Caco-2 (cell line): ENCODE measurements around the gene FANCI. TPM values are rescaled to one million over a fixed set of nuclear protein-coding genes. Genes with fewer than 3 reads are reported as not detected.

Experiments
- BruUV-seq: library from RNA; stranded (reverse); fragments of 400-500 nt; replicated peaks from 2 replicates; lab custom pipeline; 2021; lab: Mats Ljungman, UMichigan
- CTCF ChIA-PET: fragments of 300-600 bp; sonication (Branson Sonifier 250); formaldehyde crosslinking; loops from one replicate; lab custom pipeline; 2022; ENCODE audit warnings: antibody characterized with exemption; lab: Charles Lee
- POLR2A ChIA-PET: fragments of 300-600 bp; sonication (Branson Sonifier 250); formaldehyde crosslinking; loops from one replicate; lab custom pipeline; 2022; ENCODE audit warnings: antibody characterized with exemption; lab: Charles Lee
- DNase-seq, 2 experiments: peaks; one replicate each; pipeline versions ENCODE4 v3.0.0 to v3.0.0-alpha.2; 2020 to 2022
- H3K27me3 ChIP-seq: replicated peaks from 2 replicates; pipeline ENCODE4 v1.6.0; 2011; ENCODE audit warnings: low read length; ENCODE audit not compliant: control insufficient read depth, insufficient read depth
- H3K36me3 ChIP-seq: 2 replicates; pipeline ENCODE4 v1.5.1; 2011; ENCODE audit warnings: low read length; ENCODE audit not compliant: control insufficient read depth, insufficient read depth
- H3K4me1 ChIP-seq: fragments of 250-450 bp; sonication (Bioruptor Pico); 2 replicates; pipeline ENCODE4 v1.5.1; 2020; ENCODE audit warnings: mild to moderate bottlenecking
- H3K4me3 ChIP-seq: 2 replicates; pipeline ENCODE4 v1.5.1; 2011; ENCODE audit warnings: low read depth, mild to moderate bottlenecking, control low read depth, low read length
- H3K9me3 ChIP-seq: fragments of 250-450 bp; sonication (Bioruptor Pico); 2 replicates; pipeline ENCODE4 v1.5.1; 2020; ENCODE audit warnings: mild to moderate bottlenecking, moderate library complexity
- H3K27ac Mint-ChIP-seq: one replicate; pipeline ENCODE4 v1.8.0; 2022; ENCODE audit warnings: mixed read lengths; ENCODE audit not compliant: unreplicated experiment
- H3K27me3 Mint-ChIP-seq: one replicate; pipeline ENCODE4 v1.8.0; 2022; ENCODE audit warnings: mixed read lengths; ENCODE audit not compliant: insufficient read depth, unreplicated experiment
- H3K36me3 Mint-ChIP-seq: one replicate; pipeline ENCODE4 v1.8.0; 2022; ENCODE audit warnings: mild to moderate bottlenecking, mixed read lengths; ENCODE audit not compliant: insufficient read depth, unreplicated experiment
- H3K4me1 Mint-ChIP-seq: one replicate; pipeline ENCODE4 v1.8.0; 2022; ENCODE audit warnings: low read depth, mixed read lengths; ENCODE audit not compliant: unreplicated experiment
- H3K4me3 Mint-ChIP-seq: one replicate; pipeline ENCODE4 v1.8.0; 2022; ENCODE audit warnings: mild to moderate bottlenecking, moderate library complexity, mixed read lengths; ENCODE audit not compliant: unreplicated experiment
- H3K9me3 Mint-ChIP-seq: one replicate; pipeline ENCODE4 v1.8.0; 2022; ENCODE audit warnings: mixed read lengths; ENCODE audit not compliant: unreplicated experiment
- CTCF ChIP-seq, 2 experiments: fragments of 200-600 bp in 1 of 2; IDR thresholded peaks; 1 replicate in 1 of 2; 2 replicates in 1 of 2; pipeline versions ENCODE4 v1.5.1 to v1.8.0; 2011 to 2022; ENCODE audit warnings: antibody characterized with exemption in 1 of 2, control low read depth in 1 of 2, inconsistent platforms in 1 of 2, low read depth in 1 of 2, low read length in 1 of 2, mild to moderate bottlenecking in 1 of 2, moderate library complexity in 1 of 2; ENCODE audit not compliant: insufficient read depth in 1 of 2, severe bottlenecking in 1 of 2, unreplicated experiment in 1 of 2
- intact Hi-C: fragments of 100-400 bp; cut with micrococcal nuclease; formaldehyde crosslinking; loops from one replicate; pipeline ENCODE4 v1.10.0; 2022; ENCODE audit not compliant: unreplicated experiment
- total RNA-seq: library from RNA; stranded (reverse); gene quantifications from 2 replicates; pipeline ENCODE4 v1.2.3, GENCODE V29; 2022

Gene FANCI
- total RNA-seq, 1 experiment from 2014 or later: 94.2 TPM

GRCh38 chr15:89340573-89340972 is 96.8 kb downstream of the FANCI start:
- peaks cover 1% of the 10 kb centered on the region for H3K36me3 Mint-ChIP-seq
- BruUV-seq: no TSS peak
- no peak for DNase-seq
- H3K9me3 ChIP-seq: no peaks in the 10 kb centered on the region
- intact Hi-C loops: no loop called here
- no peaks in the 10 kb centered on the region for H3K9me3 Mint-ChIP-seq
- no peaks in the 10 kb centered on the region for H3K4me1 ChIP-seq
- no peaks in the 10 kb centered on the region for H3K4me1 Mint-ChIP-seq
- H3K4me3 ChIP-seq: no peak overlapping the region
- CTCF ChIA-PET: no interaction called here
- H3K27me3 ChIP-seq: no peaks in the 10 kb centered on the region
- no peak overlapping the region for H3K4me3 Mint-ChIP-seq
- TF ChIP-seq CTCF (IDR thresholded peaks at IDR 0.05; ENCODE audit: insufficient read depth in 1 of 2, low read depth in 1 of 2, low read length in 1 of 2, severe bottlenecking in 1 of 2, unreplicated experiment in 1 of 2): no peak
- H3K36me3 ChIP-seq: no peaks in the 10 kb centered on the region
- H3K27ac Mint-ChIP-seq: no peak overlapping the region
- POLR2A ChIA-PET: no interaction called here
- peaks cover 2% of the 10 kb centered on the region for H3K27me3 Mint-ChIP-seq

GRCh38 chr15:89341316-89342005 is 97.7 kb downstream of the FANCI start:
- H3K27me3 ChIP-seq: no peaks in the 10 kb centered on the region
- no peaks in the 10 kb centered on the region for H3K9me3 ChIP-seq
- H3K4me1 ChIP-seq: no peaks in the 10 kb centered on the region
- BruUV-seq: no TSS peak
- peaks cover 2% of the 10 kb centered on the region for H3K27me3 Mint-ChIP-seq
- no peaks in the 10 kb centered on the region for H3K9me3 Mint-ChIP-seq
- CTCF ChIA-PET: no interaction called here
- intact Hi-C loops: no loop called here
- no peak overlapping the region for H3K27ac Mint-ChIP-seq
- H3K4me3 ChIP-seq: no peak overlapping the region
- no peaks in the 10 kb centered on the region for H3K36me3 Mint-ChIP-seq
- H3K36me3 ChIP-seq: no peaks in the 10 kb centered on the region
- POLR2A ChIA-PET: no interaction called here
- no peaks in the 10 kb centered on the region for H3K4me1 Mint-ChIP-seq
- DNase-seq: no peak
- no peak for TF ChIP-seq CTCF (IDR thresholded peaks at IDR 0.05; ENCODE audit: insufficient read depth in 1 of 2, low read depth in 1 of 2, low read length in 1 of 2, severe bottlenecking in 1 of 2, unreplicated experiment in 1 of 2)
- no peak overlapping the region for H3K4me3 Mint-ChIP-seq

- Histone ChIP-seq H3K27me3 (no peaks in the 10 kb centered on the region), H3K36me3 (no peaks in the 10 kb centered on the region), H3K4me3 (no peak overlapping the region), H3K9me3 (no peaks in the 10 kb centered on the region), H3K4me1 (no peaks in the 10 kb centered on the region)
- Mint-ChIP-seq H3K27ac (no peak overlapping the region), H3K4me3 (no peak overlapping the region), H3K36me3 (no peaks in the 10 kb centered on the region), H3K27me3 (peaks cover 2% of the 10 kb centered on the region), H3K4me1 (no peaks in the 10 kb centered on the region), H3K9me3 (no peaks in the 10 kb centered on the region)
- BruUV-seq: no TSS peak
- CTCF ChIA-PET: no interaction called here
- TF ChIP-seq CTCF (IDR thresholded peaks at IDR 0.05; ENCODE audit: insufficient read depth in 1 of 2, low read depth in 1 of 2, low read length in 1 of 2, severe bottlenecking in 1 of 2, unreplicated experiment in 1 of 2): no peak
- POLR2A ChIA-PET: no interaction called here
- no peak for DNase-seq
- intact Hi-C loops: no loop called here
Measured at GRCh38 chr15:89342840-89343239, 99.1 kb downstream of the FANCI start.
